ENCODE results near the gene AP3B1.
"Not testable (repeated sequence)": the region's sequence is repeated elsewhere in the genome, so short reads cannot be mapped to it uniquely, and the experiment has no call there.

The AP3B1 gene

GRCh38 chr5:78213799-78214198 lies 80.7 kb downstream of the AP3B1 start:
- DNase-seq (ENCODE audit: low read depth): no peak
- no peak for TF ChIP-seq CTCF (conservative IDR thresholded peaks at IDR 0.05; ENCODE audit: low read length)

GRCh38 chr5:78211052-78211451 lies 83.4 kb downstream of the AP3B1 start:
- DNase-seq (ENCODE audit: low read depth): no peak
- no peak for TF ChIP-seq CTCF (conservative IDR thresholded peaks at IDR 0.05; ENCODE audit: low read length)
- H3K4me3 ChIP-seq (ENCODE audit: low read length): no peak overlapping the region

More at GRCh38 chr5:78213799-78214198, 80.7 kb downstream of the AP3B1 start:
- no peak overlapping the region for H3K4me3 ChIP-seq (ENCODE audit: low read length)

- TF ChIP-seq CTCF (conservative IDR thresholded peaks at IDR 0.05; ENCODE audit: low read length): no peak
Measured at GRCh38 chr5:78204241-78204640, 90.3 kb downstream of the AP3B1 start.

GRCh38 chr5:78203815-78204214 lies 90.7 kb downstream of the AP3B1 start:
- TF ChIP-seq CTCF (conservative IDR thresholded peaks at IDR 0.05; ENCODE audit: low read length): no peak
- H3K4me3 ChIP-seq (ENCODE audit: low read length): no peak overlapping the region
- DNase-seq (ENCODE audit: low read depth): no peak

More at GRCh38 chr5:78204241-78204640, 90.3 kb downstream of the AP3B1 start:
- H3K4me3 ChIP-seq (ENCODE audit: low read length): no peak overlapping the region
- no peak for DNase-seq (ENCODE audit: low read depth)

GRCh38 chr5:78190402-78190801 lies 104.1 kb downstream of the AP3B1 start:
- DNase-seq (ENCODE audit: low read depth): no peak
- no peak overlapping the region for H3K4me3 ChIP-seq (ENCODE audit: low read length)
- TF ChIP-seq CTCF (conservative IDR thresholded peaks at IDR 0.05; ENCODE audit: low read length): no peak

- H3K4me3 ChIP-seq (ENCODE audit: low read length); DNase-seq (ENCODE audit: low read depth): not testable (repeated sequence)
Measured at GRCh38 chr5:78188681-78189080, 105.8 kb downstream of the AP3B1 start.

GRCh38 chr5:78187172-78187571 lies 107.3 kb downstream of the AP3B1 start:
- no peak overlapping the region for H3K4me3 ChIP-seq (ENCODE audit: low read length)
- no peak for DNase-seq (ENCODE audit: low read depth)
- no peak for TF ChIP-seq CTCF (conservative IDR thresholded peaks at IDR 0.05; ENCODE audit: low read length)

GRCh38 chr5:78182838-78183237 lies 111.7 kb downstream of the AP3B1 start:
- DNase-seq (ENCODE audit: low read depth): no peak

More at GRCh38 chr5:78182838-78183237, 111.7 kb downstream of the AP3B1 start:
- TF ChIP-seq CTCF (conservative IDR thresholded peaks at IDR 0.05; ENCODE audit: low read length): no peak
- no peak overlapping the region for H3K4me3 ChIP-seq (ENCODE audit: low read length)
